Neural progenitor cell (in vitro differentiated cells): ENCODE data around the gene CTSH.

ENCODE experiments used
- CTCF ChIP-seq: fragments of 200-600 bp; sonication (generic); IDR thresholded peaks from 2 replicates; pipeline ENCODE4 v1.5.1; 2017; ENCODE audit warnings: antibody characterized with exemption, mild to moderate bottlenecking
- EZH2 ChIP-seq: fragments of 200-600 bp; sonication (generic); IDR thresholded peaks from 2 replicates; pipeline ENCODE4 v1.6.1; 2017; ENCODE audit warnings: antibody characterized with exemption, mild to moderate bottlenecking, moderate library complexity
- EZH2phosphoT487 ChIP-seq: fragments of 200-600 bp; sonication (generic); IDR thresholded peaks from 2 replicates; pipeline ENCODE4 v1.6.1; 2017; ENCODE audit warnings: antibody characterized with exemption

GRCh38 chr15:78925076-78925624 lies 19.7 kb downstream of the CTSH start:
- TF ChIP-seq CTCF (no peak), EZH2phosphoT487 (no peak), EZH2 (no peak)
